ENCODE results near the gene PRDM16. TPM values are rescaled to one million over a fixed set of nuclear protein-coding genes. Genes with fewer than 3 reads are reported as not detected.

The PRDM16 gene
- total RNA-seq, 1 experiment from 2014 or later, result 22.3 TPM

DNA sequence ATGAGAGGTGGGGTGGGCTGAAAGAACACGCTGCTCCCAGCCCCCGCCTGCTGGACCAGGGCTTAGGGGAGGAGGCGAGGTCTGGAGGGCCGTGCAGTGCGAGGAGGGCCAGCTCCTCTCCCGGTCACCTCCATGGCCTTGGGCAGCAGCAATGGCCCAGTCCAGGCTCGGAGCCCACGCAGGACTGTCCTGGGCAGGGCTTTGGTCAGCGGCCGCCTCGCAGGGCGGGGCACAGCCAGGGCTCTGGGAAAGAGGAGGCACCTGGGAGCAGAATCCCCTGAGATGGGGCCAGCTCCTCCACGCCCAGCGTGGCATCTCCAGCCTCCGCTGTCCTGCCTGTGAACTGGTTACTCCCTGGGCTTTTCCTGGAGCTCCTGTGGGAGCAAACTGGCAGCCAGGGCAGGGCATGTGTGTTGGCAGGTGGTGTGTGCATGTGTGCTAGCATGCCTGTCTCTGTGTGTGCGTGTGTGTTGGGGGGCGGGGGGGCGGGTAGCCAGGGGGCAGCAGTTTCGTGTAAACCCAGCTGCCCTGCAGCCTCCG is 412.9 kb downstream of the PRDM16 start:
- no TSS peak for BruUV-seq (replicated peaks)
- intact Hi-C loops (cut with micrococcal nuclease; ENCODE audit: unreplicated experiment) (no loop called here), in situ Hi-C loops (cut with HindIII; ENCODE audit: low pct_unique_long_range_greater_than_20kb, low sequenced_read_pairs) (no loop called here)
- Histone ChIP-seq H3K27me3 (ENCODE audit: control insufficient read depth, insufficient read depth, low read length) (no peaks in the 10 kb centered on the region), H3K36me3 (ENCODE audit: control insufficient read depth, insufficient read depth, low read length) (no peaks in the 10 kb centered on the region), H3K4me1 (ENCODE audit: control insufficient read depth, insufficient read depth, low read length) (peaks cover 14% of the 10 kb centered on the region), H3K9me3 (ENCODE audit: control insufficient read depth, insufficient read depth, low read depth, low read length) (no peaks in the 10 kb centered on the region), H3K27ac (ENCODE audit: low read length) (no peak overlapping the region), H3K4me3 (ENCODE audit: low read depth in 2 of 2, low read length in 2 of 2) (no peak overlapping the region)
- no peak for DNase-seq (ENCODE audit: low read depth, low spot score)
- CTCF ChIA-PET, result interaction anchor here (0.6 to 2.7 kb wide), 4 partner anchors 10 to 32 kb away, joined by 3 to 27 read pairs (median 4); no protein-coding TSS in a partner anchor
- ATAC-seq, result peak; percentile 12
- POLR2A ChIA-PET, result no interaction called here
- TF ChIP-seq TCF7L2 (IDR thresholded peaks at IDR 0.05; ENCODE audit: low read depth, low read length) (no peak), POLR2AphosphoS5 (IDR thresholded peaks at IDR 0.05; ENCODE audit: low read depth, low read length) (no peak), SIN3A (IDR thresholded peaks at IDR 0.05; ENCODE audit: borderline replicate concordance, insufficient read depth, low read depth, low read length) (no peak)
- TF ChIP-seq, protein P1, sequence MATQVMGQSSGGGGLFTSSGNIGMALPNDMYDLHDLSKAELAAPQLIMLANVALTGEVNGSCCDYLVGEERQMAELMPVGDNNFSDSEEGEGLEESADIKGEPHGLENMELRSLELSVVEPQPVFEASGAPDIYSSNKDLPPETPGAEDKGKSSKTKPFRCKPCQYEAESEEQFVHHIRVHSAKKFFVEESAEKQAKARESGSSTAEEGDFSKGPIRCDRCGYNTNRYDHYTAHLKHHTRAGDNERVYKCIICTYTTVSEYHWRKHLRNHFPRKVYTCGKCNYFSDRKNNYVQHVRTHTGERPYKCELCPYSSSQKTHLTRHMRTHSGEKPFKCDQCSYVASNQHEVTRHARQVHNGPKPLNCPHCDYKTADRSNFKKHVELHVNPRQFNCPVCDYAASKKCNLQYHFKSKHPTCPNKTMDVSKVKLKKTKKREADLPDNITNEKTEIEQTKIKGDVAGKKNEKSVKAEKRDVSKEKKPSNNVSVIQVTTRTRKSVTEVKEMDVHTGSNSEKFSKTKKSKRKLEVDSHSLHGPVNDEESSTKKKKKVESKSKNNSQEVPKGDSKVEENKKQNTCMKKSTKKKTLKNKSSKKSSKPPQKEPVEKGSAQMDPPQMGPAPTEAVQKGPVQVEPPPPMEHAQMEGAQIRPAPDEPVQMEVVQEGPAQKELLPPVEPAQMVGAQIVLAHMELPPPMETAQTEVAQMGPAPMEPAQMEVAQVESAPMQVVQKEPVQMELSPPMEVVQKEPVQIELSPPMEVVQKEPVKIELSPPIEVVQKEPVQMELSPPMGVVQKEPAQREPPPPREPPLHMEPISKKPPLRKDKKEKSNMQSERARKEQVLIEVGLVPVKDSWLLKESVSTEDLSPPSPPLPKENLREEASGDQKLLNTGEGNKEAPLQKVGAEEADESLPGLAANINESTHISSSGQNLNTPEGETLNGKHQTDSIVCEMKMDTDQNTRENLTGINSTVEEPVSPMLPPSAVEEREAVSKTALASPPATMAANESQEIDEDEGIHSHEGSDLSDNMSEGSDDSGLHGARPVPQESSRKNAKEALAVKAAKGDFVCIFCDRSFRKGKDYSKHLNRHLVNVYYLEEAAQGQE (IDR thresholded peaks at IDR 0.05; ENCODE audit: insufficient read depth in 1 of 2, low read depth in 2 of 2, low read length in 1 of 2), result no peak
- TF ChIP-seq, protein P2, sequence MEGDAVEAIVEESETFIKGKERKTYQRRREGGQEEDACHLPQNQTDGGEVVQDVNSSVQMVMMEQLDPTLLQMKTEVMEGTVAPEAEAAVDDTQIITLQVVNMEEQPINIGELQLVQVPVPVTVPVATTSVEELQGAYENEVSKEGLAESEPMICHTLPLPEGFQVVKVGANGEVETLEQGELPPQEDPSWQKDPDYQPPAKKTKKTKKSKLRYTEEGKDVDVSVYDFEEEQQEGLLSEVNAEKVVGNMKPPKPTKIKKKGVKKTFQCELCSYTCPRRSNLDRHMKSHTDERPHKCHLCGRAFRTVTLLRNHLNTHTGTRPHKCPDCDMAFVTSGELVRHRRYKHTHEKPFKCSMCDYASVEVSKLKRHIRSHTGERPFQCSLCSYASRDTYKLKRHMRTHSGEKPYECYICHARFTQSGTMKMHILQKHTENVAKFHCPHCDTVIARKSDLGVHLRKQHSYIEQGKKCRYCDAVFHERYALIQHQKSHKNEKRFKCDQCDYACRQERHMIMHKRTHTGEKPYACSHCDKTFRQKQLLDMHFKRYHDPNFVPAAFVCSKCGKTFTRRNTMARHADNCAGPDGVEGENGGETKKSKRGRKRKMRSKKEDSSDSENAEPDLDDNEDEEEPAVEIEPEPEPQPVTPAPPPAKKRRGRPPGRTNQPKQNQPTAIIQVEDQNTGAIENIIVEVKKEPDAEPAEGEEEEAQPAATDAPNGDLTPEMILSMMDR (IDR thresholded peaks at IDR 0.05), result no peak

DNA sequence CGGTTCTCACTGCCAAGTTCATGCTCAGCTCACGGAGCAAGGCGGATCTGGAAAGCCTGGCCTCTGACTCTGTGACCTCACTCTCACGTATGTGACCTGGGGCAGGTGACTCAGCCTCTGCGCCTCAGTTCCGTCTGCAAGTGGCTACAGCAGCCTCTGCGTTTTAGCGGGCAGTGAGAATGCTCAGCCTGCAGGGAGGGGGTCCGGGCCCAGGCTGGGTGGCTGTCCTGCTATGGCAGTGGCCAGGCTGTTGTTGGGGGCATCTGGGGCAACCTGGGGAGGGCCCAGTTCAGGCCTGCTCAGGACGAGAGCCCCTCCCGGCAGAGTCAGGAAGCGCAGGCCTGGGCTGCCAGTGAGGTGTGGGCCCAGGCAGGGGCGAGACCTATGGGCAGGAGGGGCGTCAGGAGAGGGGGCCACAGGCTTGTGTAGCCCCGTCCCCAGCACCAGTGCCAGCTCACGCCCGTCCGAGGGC is 413.4 kb downstream of the PRDM16 start:
- no peaks in the 10 kb centered on the region for H3K9me3 ChIP-seq (ENCODE audit: control insufficient read depth, insufficient read depth, low read depth, low read length)
- H3K36me3 ChIP-seq (ENCODE audit: control insufficient read depth, insufficient read depth, low read length), result no peaks in the 10 kb centered on the region
- in situ Hi-C loops (cut with HindIII; ENCODE audit: low pct_unique_long_range_greater_than_20kb, low sequenced_read_pairs), result no loop called here
- ChIA-PET POLR2A (no interaction called here), CTCF (interaction anchor here (0.9 to 2.7 kb wide), 2 partner anchors 11 to 29 kb away, joined by 3 to 27 read pairs; no protein-coding TSS in a partner anchor)
- no peak overlapping the region for H3K27ac ChIP-seq (ENCODE audit: low read length)
- DNase-seq (ENCODE audit: low read depth, low spot score) (peak; percentile 50), ATAC-seq (peak; percentile 77)
- TF ChIP-seq, protein P2 (IDR thresholded peaks at IDR 0.05), result peak; percentile 81
- TF ChIP-seq POLR2AphosphoS5 (IDR thresholded peaks at IDR 0.05; ENCODE audit: low read depth, low read length) (peak; percentile 42; the same call in 1 of the 2 replicates), SIN3A (IDR thresholded peaks at IDR 0.05; ENCODE audit: borderline replicate concordance, insufficient read depth, low read depth, low read length) (no peak)
- H3K4me1 ChIP-seq (ENCODE audit: control insufficient read depth, insufficient read depth, low read length), result peaks cover 14% of the 10 kb centered on the region
- no peak overlapping the region for H3K4me3 ChIP-seq (ENCODE audit: low read depth in 2 of 2, low read length in 2 of 2)
- BruUV-seq (replicated peaks), result no TSS peak
- intact Hi-C loops (cut with micrococcal nuclease; ENCODE audit: unreplicated experiment), result no loop called here
- H3K27me3 ChIP-seq (ENCODE audit: control insufficient read depth, insufficient read depth, low read length), result no peaks in the 10 kb centered on the region
